GM18867 (cell line): ENCODE results near the gene NUDT3.
"Not testable (repeated sequence)": the region's sequence is repeated elsewhere in the genome, so short reads cannot be mapped to it uniquely, and the experiment has no call there.

Source experiments
- ATAC-seq: cut with Tn5 transposase; IDR thresholded peaks from one replicate; pipeline ENCODE4 v1.9.1; 2021; ENCODE audit warnings: mild to moderate bottlenecking, moderate library complexity; ENCODE audit not compliant: unreplicated experiment

Gene NUDT3

GRCh38 chr6:34324738-34325444 is 67.6 kb downstream of the NUDT3 start:
- no peak for ATAC-seq

DNA sequence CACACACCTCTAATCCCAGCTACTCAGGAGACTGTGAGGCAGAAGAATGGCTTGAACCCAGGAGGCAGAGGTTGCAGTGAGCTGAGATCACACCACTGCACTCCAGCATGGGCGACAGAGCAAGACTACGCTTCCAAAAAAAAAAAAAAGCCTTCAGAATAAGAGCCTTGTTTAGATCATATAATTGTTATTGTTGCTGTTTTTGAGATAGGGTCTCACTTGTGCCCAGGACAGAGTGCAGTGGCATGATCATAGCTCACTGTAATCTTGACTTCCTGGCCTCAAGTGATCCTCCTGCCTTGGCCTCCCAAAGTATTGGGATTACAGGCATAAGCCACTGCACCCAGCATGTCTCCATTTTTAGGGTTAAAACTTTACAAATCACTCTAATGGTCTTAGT is 68.2 kb downstream of the NUDT3 start:
- not testable (repeated sequence) for ATAC-seq

DNA sequence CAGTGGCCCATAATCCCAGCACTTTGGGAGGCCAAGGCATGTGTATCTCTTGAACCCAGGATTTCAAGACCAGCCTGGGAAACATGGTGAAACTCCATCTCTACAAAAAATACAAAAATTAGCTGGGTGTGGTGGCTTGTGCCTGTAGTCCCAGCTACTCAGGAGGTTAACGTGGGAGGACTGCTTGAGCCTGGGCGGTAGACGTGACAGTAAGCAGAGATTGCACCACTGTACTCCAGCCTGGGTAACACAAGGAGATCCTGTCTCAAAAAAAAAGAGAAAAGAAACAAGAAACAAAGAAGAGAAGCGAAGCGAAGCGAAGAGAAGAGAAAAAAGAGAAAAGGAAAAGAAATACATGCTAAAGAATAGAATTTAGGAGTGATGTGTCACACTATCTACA is 69.2 kb downstream of the NUDT3 start:
- ATAC-seq, result no peak

GRCh38 chr6:34322732-34323131 is 69.7 kb downstream of the NUDT3 start:
- no peak for ATAC-seq

- ATAC-seq, result no peak
Measured at GRCh38 chr6:34321821-34322220, 70.6 kb downstream of the NUDT3 start.

- no peak for ATAC-seq
Measured at GRCh38 chr6:34319471-34319885, 73.0 kb downstream of the NUDT3 start.

DNA sequence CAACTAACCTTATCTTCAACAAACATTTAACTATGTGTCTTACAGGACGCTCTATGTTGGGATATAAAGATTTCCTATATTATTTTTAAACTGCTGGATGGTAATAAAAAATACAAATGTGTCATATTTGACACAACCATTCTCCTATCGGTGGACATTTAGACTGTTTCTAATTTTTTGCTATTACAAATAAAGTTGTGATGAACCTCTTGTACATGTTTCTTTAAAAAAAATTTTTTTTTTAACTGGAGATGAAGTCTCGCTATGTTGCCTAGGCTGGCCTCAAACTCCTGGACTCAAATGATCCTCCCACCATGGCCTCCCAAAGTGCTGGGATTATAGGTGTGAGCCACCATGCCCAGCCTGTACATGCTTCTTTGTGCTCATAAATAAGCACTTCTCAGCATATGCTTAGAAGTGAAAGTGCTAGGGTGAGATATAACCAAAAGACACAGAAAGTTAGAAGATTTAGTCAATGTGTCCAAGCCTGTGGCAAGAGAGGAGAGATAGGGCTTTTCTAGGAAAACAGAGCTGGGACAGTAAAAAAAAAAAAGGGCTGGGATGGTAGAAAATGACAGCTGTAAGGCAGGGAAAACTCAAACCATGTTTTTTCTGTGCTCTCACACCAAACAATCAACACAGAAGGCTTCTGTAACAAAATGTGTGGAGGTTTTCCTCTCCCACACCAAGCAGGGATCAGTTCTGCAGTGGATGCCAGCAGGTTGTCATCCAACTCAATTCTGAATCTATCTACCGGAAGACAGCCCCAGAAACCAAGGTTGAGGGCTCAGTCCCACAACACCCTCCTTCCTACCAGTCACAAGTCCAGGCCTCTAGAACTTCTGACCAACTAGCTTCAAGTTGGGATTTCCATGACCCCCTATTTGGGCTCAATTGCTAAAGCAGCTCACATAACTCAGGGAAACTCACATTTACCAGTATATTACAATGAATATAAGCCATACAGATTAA is 73.7 kb downstream of the NUDT3 start:
- ATAC-seq, result no peak

DNA sequence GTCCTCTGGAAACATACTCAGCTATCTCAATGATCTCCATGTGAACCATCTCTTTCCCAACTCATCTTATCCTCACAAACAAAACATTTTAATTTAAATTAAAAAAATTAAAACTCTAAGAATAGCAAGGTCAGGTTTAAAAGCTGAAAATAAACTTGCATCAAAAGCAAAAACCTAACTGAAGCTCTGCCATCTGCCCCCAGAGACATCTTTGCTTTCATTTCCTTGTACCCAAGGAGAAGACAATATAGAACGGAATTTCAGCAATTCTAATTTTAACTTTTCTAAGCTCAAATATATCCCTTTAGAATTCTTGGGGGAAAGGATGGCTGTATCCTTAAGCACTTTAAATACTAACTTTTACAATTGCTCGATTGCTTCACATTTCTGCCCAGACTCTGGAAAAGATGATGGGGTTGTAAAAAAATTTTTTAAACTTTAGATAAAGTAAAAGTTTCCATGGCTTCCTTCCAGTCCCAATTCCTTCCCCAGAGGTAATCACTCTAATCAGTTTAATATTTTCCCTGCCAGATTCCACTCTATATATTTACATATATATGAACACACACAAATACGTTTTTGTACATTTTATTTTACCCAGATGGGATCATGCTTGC is 74.5 kb downstream of the NUDT3 start:
- no peak for ATAC-seq

DNA sequence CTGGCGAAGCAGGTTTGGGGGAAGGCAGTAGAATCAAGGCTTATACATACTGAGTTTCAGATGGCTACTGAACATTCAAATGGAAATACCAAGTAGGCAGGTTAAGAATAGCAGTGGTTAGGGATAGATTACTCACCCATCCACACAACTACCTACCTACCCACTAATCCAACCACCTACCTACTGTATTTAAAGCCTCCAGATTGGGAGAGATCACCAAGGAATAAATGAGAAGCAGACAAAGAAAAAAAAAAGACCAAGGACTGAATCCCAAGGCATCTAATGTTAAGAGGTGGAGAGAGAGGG is 75.3 kb downstream of the NUDT3 start:
- ATAC-seq, result no peak

DNA sequence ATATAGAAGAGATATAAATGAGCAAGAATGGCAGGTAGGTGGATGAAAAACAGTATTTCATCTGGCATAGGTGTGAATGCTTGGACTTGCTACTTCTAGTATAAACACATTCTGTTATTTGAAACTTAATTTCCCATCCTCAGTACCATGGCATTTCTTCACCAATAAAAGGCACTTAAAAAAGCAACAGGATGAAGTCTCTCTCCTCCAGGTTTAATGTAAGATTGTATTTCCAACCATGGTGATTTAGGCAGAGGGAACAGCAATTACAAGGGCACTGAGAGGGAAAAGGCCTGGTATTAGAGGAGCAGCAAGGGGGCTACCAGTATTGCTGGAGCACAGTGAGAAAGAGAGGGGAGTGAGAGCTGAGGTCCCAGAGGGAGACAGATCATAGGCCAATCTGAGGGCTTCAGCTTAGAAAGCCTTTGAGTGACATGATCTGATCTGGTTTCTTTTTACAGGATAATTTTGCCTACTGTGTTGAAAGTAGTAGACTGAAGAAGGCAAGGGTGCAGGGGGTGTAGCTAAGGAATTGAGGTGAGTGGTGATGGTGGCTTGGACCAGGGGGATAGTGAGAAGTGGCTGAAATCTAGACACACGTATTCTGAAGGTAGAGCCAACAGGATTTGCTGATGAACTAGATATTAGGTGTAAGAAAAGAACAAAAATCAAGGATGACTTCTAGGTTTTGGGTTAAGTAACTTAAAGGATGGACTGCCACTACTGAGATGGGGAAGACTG is 75.9 kb downstream of the NUDT3 start:
- no peak for ATAC-seq

- peak; percentile 42 for ATAC-seq
Measured at GRCh38 chr6:34315780-34316179, 76.7 kb downstream of the NUDT3 start.

DNA sequence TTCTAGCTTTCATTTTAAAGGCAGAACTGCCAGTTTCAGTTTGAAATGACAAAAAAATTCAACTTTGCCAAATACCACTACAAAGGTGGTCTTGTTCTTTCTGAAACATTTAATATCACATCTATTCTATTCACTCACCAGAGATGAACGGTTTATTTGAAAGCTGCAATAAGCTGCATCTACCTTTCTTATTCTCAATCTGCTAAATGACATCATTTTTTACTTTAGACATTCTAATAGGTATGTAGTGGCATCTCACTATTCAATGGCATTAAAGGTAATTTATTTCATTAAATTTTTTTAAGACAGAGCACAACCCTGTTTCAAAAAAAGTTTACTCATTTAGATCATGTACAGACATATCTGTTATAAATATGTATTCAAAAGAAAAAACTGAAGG is 77.2 kb downstream of the NUDT3 start:
- ATAC-seq, result no peak

GRCh38 chr6:34312259-34312658 is 80.2 kb downstream of the NUDT3 start:
- no peak for ATAC-seq

- no peak for ATAC-seq
Measured at GRCh38 chr6:34310817-34311216, 81.7 kb downstream of the NUDT3 start.

DNA sequence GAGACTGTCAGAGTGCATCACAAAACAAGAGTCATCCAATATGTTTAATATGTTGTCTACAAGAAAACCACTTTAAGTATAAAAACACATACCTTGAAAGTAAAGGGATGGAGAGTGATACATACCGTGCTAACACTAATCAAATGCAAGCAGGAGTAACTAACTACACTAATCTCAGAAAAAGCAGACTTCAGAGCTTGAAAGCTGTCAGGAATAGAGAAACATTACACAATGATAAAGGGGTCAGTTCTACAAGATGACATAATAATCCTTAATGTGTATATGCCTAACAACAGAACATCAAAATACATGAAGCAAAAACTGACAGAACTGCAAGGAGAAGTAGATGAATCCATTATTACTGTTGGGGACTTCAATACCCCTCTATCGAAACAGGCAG is 84.0 kb downstream of the NUDT3 start:
- no peak for ATAC-seq

DNA sequence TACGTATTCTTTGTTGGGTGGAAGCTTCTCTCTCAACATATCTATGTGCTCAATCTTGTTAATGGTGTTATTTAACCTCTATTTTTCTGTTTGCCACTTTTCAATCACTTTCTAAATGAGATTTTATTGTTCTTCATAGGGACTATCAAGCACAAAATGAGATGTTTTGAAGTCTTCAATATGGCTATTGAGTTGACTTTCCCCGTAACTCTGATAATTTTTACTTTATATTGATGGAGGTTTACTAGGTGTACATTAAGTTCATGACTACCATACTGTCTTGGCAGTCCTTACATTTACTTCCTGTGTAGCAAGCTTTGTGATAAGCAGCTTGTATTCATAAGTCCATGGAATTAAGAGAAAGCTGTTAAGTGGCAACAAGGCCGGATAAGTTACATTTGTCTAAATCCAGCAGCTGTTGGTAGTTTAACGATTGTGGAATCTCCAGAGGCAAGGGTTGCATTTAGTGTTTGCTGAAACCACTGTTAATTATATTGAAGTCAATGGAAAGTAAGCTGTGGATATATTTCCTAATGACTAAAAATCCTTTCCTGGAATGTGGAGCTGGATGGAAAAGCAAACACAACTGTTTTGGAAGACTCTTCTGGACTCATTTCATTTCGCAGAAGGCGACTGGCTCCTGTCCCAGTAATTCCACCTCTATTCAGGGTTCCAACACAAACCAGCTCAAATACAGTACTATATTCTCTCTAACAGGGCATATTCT is 86.3 kb downstream of the NUDT3 start:
- no peak for ATAC-seq

DNA sequence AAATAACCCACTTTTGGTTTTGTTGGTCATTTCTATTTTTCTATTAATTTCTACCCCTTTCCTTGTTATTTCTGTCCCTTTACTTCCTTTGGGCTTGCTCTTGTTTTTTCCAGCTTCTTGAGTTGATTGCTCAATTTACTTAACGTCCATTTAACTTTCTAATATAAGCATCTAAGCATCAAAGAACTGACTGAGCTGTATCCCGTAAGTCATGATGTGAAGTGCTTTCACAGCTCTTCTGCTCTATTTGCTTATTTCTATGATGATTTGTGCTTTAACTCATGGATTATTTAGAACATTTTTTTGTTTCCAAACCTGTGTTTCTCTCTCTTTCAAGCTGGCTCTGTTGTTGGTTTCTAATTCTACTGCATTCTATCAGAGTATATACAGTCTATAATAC is 87.0 kb downstream of the NUDT3 start:
- ATAC-seq, result no peak

DNA sequence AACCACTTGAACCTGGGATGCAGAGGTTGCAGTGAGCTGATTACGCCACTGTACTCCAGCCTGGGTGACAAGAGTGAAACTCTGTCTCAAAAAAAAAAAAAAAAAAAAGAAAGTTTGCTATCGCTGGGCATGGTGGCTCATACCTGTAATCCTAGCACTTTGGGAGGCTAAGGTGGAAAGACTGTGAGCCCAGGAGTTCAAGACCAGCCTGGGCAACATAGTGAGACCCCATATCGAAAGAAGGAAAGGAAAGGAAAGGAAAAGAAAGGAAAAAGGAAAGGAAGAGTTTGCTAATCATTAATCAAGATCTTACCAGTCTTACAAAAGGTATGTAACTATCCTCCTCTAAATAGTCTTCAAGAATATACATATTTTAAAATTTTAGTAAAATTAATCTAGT is 88.3 kb downstream of the NUDT3 start:
- ATAC-seq, result no peak

GRCh38 chr6:34302929-34303328 is 89.5 kb downstream of the NUDT3 start:
- ATAC-seq, result no peak

GRCh38 chr6:34301408-34301807 is 91.1 kb downstream of the NUDT3 start:
- no peak for ATAC-seq
